IMR-90 (cell line): ENCODE measurements around the gene ARHGEF26. TPM values are rescaled to one million over a fixed set of nuclear protein-coding genes. Genes with fewer than 3 reads are reported as not detected.

Source experiments
- ATAC-seq: fragments of 200-7000 bp; cut with Tn5 transposase; 2 replicates; pipeline ENCODE4 v1.9.1; 2020; ENCODE audit warnings: low read depth, mild to moderate bottlenecking, moderate library complexity
- BruUV-seq: library from RNA; stranded (reverse); fragments of 400-500 nt; replicated peaks from 2 replicates; lab custom pipeline; 2021; lab: Mats Ljungman, UMichigan
- CTCF ChIA-PET: fragments of 300-600 bp; formaldehyde crosslinking; extraction: SDS; loops from one replicate; lab custom pipeline; 2021; ENCODE audit warnings: antibody characterized with exemption; lab: Yijun Ruan, JAX
- POLR2A ChIA-PET: fragments of 300-600 bp; sonication (Branson Sonifier 250); formaldehyde crosslinking; loops from one replicate; lab custom pipeline; 2022; ENCODE audit warnings: antibody characterized with exemption; ENCODE audit not compliant: unreplicated experiment; lab: Charles Lee
- DNase-seq: peaks from one replicate; pipeline ENCODE4 v3.0.0; 2013
- H2AFZ ChIP-seq: replicated peaks from 2 replicates; pipeline ENCODE3; 2013; ENCODE audit warnings: low read length, mild to moderate bottlenecking; ENCODE audit not compliant: poor library complexity
- H2AK5ac ChIP-seq: 2 replicates; pipeline ENCODE4 v1.6.1; 2013; ENCODE audit warnings: low read depth, low read length, inconsistent platforms
- H2AK9ac ChIP-seq: replicated peaks from 2 replicates; pipeline ENCODE3; 2013; ENCODE audit warnings: mild to moderate bottlenecking, low read depth, low read length, moderate library complexity; ENCODE audit not compliant: poor library complexity
- H2BK120ac ChIP-seq: 2 replicates; pipeline ENCODE4 v1.6.1; 2013; ENCODE audit warnings: low read depth, low read length, inconsistent platforms
- H2BK15ac ChIP-seq: 3 replicates; pipeline ENCODE4 v1.6.1; 2013; ENCODE audit warnings: low read depth, low read length, inconsistent platforms
- H2BK20ac ChIP-seq: 2 replicates; pipeline ENCODE4 v1.6.1; 2013; ENCODE audit warnings: low read depth, mild to moderate bottlenecking, inconsistent platforms, low read length, moderate library complexity
- H2BK5ac ChIP-seq: 2 replicates; pipeline ENCODE4 v1.6.1; 2013; ENCODE audit warnings: mild to moderate bottlenecking, low read depth, low read length, inconsistent platforms; ENCODE audit not compliant: poor library complexity, severe bottlenecking
- H3K14ac ChIP-seq: replicated peaks from 2 replicates; pipeline ENCODE4 v1.6.1; 2013; ENCODE audit warnings: low read depth, low read length, inconsistent platforms
- H3K18ac ChIP-seq: 2 replicates; pipeline ENCODE4 v1.6.1; 2013; ENCODE audit warnings: low read depth, low read length, control low read depth
- H3K23ac ChIP-seq: 2 replicates; pipeline ENCODE4 v1.6.1; 2013; ENCODE audit warnings: low read depth, low read length, inconsistent platforms
- H3K27ac ChIP-seq: 2 replicates; pipeline ENCODE4 v1.5.1; 2013; ENCODE audit warnings: mild to moderate bottlenecking, control low read depth, low read length; ENCODE audit not compliant: insufficient read depth
- H3K27me3 ChIP-seq: 2 replicates; pipeline ENCODE4 v1.6.1; 2013; ENCODE audit warnings: low read length; ENCODE audit not compliant: control insufficient read depth, insufficient read depth
- H3K36me3 ChIP-seq: 2 replicates; pipeline ENCODE4 v1.6.1; 2013; ENCODE audit warnings: low read length, mixed read lengths; ENCODE audit not compliant: control insufficient read depth, insufficient read depth
- H3K4ac ChIP-seq: 2 replicates; pipeline ENCODE4 v1.6.1; 2013; ENCODE audit warnings: low read depth, low read length, inconsistent platforms
- H3K4me1 ChIP-seq: 2 replicates; pipeline ENCODE4 v1.6.1; 2013; ENCODE audit warnings: low read length, mixed read lengths; ENCODE audit not compliant: control insufficient read depth, insufficient read depth
- H3K4me2 ChIP-seq: 2 replicates; pipeline ENCODE4 v1.6.1; 2013; ENCODE audit warnings: low read depth, mild to moderate bottlenecking, control low read depth, low read length, moderate library complexity
- H3K4me3 ChIP-seq: 2 replicates; pipeline ENCODE4 v1.5.1; 2013; ENCODE audit warnings: low read depth, mild to moderate bottlenecking, control low read depth, low read length, moderate library complexity; ENCODE audit not compliant: insufficient read depth
- H3K56ac ChIP-seq: 2 replicates; pipeline ENCODE4 v1.6.1; 2013; ENCODE audit warnings: low read length, inconsistent platforms; ENCODE audit not compliant: insufficient read depth; ENCODE audit errors: extremely low read depth
- H3K79me1 ChIP-seq, 2 experiments: 2 replicates each; pipeline ENCODE4 v1.6.1; 2013; ENCODE audit warnings: low read length in 2 of 2, inconsistent platforms in 1 of 2, low read depth in 1 of 2
- H3K9ac ChIP-seq: 2 replicates; pipeline ENCODE4 v1.6.1; 2013; ENCODE audit warnings: low read depth, low read length, control low read depth
- H3K9me1 ChIP-seq: 2 replicates; pipeline ENCODE4 v1.6.1; 2013; ENCODE audit warnings: low read length, inconsistent platforms; ENCODE audit not compliant: insufficient read depth
- H3K9me3 ChIP-seq: 2 replicates; pipeline ENCODE4 v1.6.1; 2013; ENCODE audit warnings: low read length; ENCODE audit not compliant: control insufficient read depth, insufficient read depth
- H4K20me1 ChIP-seq: 2 replicates; pipeline ENCODE4 v1.6.1; 2013; ENCODE audit warnings: low read length, inconsistent platforms; ENCODE audit not compliant: insufficient read depth
- H4K5ac ChIP-seq: 2 replicates; pipeline ENCODE4 v1.6.1; 2013; ENCODE audit warnings: mild to moderate bottlenecking, low read depth, low read length, control low read depth
- H4K8ac ChIP-seq, 2 experiments: 2 replicates each; pipeline ENCODE4 v1.6.1; 2013; ENCODE audit warnings: low read depth in 2 of 2, low read length in 2 of 2, control low read depth in 1 of 2, inconsistent platforms in 1 of 2
- H4K91ac ChIP-seq: 2 replicates; pipeline ENCODE4 v1.6.1; 2013; ENCODE audit warnings: low read depth, low read length, inconsistent platforms; ENCODE audit not compliant: insufficient read depth
- BHLHE40 ChIP-seq: fragments of 150-350 bp; IDR thresholded peaks from 2 replicates; pipeline ENCODE4 v1.6.1; 2016; ENCODE audit warnings: mild to moderate bottlenecking, low read depth, low read length
- CEBPB ChIP-seq: IDR thresholded peaks from 2 replicates; pipeline ENCODE4 v1.6.1; 2012; ENCODE audit warnings: low read depth, low read length, improper control_type of control experiment
- CHD1 ChIP-seq: IDR thresholded peaks from 2 replicates; pipeline ENCODE4 v1.6.1; 2012; ENCODE audit warnings: low read depth, low read length, improper control_type of control experiment
- CTCF ChIP-seq: conservative IDR thresholded peaks from 2 replicates; pipeline ENCODE4 v1.5.1; 2012; ENCODE audit warnings: mild to moderate bottlenecking, low read depth, low read length, improper control_type of control experiment
- FOS ChIP-seq: fragments of 150-350 bp; IDR thresholded peaks from 2 replicates; pipeline ENCODE4 v1.6.1; 2016; ENCODE audit warnings: low read depth, low read length
- MAFK ChIP-seq: IDR thresholded peaks from 2 replicates; pipeline ENCODE4 v1.6.1; 2012; ENCODE audit warnings: low read depth, low read length, improper control_type of control experiment
- MXI1 ChIP-seq: IDR thresholded peaks from 2 replicates; pipeline ENCODE4 v1.6.1; 2012; ENCODE audit warnings: low read depth, mild to moderate bottlenecking, low read length, moderate library complexity, borderline replicate concordance
- RAD21 ChIP-seq: IDR thresholded peaks from 2 replicates; pipeline ENCODE4 v1.6.1; 2012; ENCODE audit warnings: low read length, improper control_type of control experiment
- RCOR1 ChIP-seq: IDR thresholded peaks from 2 replicates; pipeline ENCODE4 v1.6.1; 2012; ENCODE audit warnings: mild to moderate bottlenecking, low read length, improper control_type of control experiment; ENCODE audit not compliant: insufficient replicate concordance
- RFX5 ChIP-seq: IDR thresholded peaks from 2 replicates; pipeline ENCODE4 v1.8.0; 2012; ENCODE audit warnings: low read depth, mild to moderate bottlenecking, low read length, moderate library complexity
- SMC3 ChIP-seq: fragments of 150-350 bp; IDR thresholded peaks from 2 replicates; pipeline ENCODE4 v1.6.1; 2016; ENCODE audit warnings: low read depth, mild to moderate bottlenecking, antibody characterized with exemption, low read length, moderate library complexity
- USF2 ChIP-seq: fragments of 150-350 bp; IDR thresholded peaks from 2 replicates; pipeline ENCODE4 v1.6.1; 2017; ENCODE audit warnings: mild to moderate bottlenecking, antibody characterized with exemption, low read length, low read depth
- WGBS, 2 experiments: methylation state at CpG; one replicate each; pipeline versions ENCODE4 v1.1.5 to v1.1.7; 2013; ENCODE audit warnings: missing lambda C conversion rate in 2 of 2; ENCODE audit not compliant: insufficient read length in 1 of 2; ENCODE audit errors: extremely low coverage in 2 of 2; 5-methylcytosine and 5-hydroxymethylcytosine counted together
- dilution Hi-C: fragments of 300-500 bp; cut with HindIII; formaldehyde crosslinking; loops from one replicate; pipeline ENCODE4 v1.14.3; 2018; ENCODE audit warnings: low sequenced_read_pairs; ENCODE audit not compliant: unreplicated experiment
- in situ Hi-C: fragments of 300-500 bp; cut with MboI; formaldehyde crosslinking; loops from 3 replicates; pipeline ENCODE4 v1.14.3; 2019; ENCODE audit warnings: low sequenced_read_pairs, inconsistent platforms, mixed read lengths
- intact Hi-C: fragments of 100-400 bp; cut with micrococcal nuclease; formaldehyde crosslinking; loops from 2 replicates; pipeline ENCODE4 v1.10.0; 2022
- polyA plus RNA-seq, 3 experiments: library from polyadenylated mRNA; depleted of rRNA; stranded (reverse); fragments of >200 nt; gene quantifications; 2 replicates each; pipeline ENCODE4 v1.2.3, GENCODE V29; 2012; ENCODE audit warnings: low replicate concordance in 1 of 3
- total RNA-seq: library from RNA; depleted of rRNA; stranded (reverse); fragments of >200 nt; gene quantifications from 2 replicates; pipeline ENCODE4 v1.2.3, GENCODE V29; 2012

ARHGEF26 gene
- total and polyA plus RNA-seq, 2 of the 4 experiments (the other 2 are of a cell fraction): 2.0 to 2.3 TPM

GRCh38 chr3:154274348-154274747 is 153.2 kb downstream of the ARHGEF26 start:
- H4K20me1 ChIP-seq: no peaks in the 10 kb centered on the region
- no peak overlapping the region for H2BK15ac ChIP-seq
- no peak overlapping the region for H3K4me3 ChIP-seq
- H2AFZ ChIP-seq: no peak overlapping the region
- CTCF ChIA-PET: no interaction called here
- no peak overlapping the region for H2AK5ac ChIP-seq
- dilution Hi-C loops (no loop called here), intact Hi-C loops (no loop called here), in situ Hi-C loops (no loop called here)
- no peak overlapping the region for H3K18ac ChIP-seq
- no peak overlapping the region for H3K23ac ChIP-seq
- no peak overlapping the region for H4K8ac ChIP-seq
- H3K79me1 ChIP-seq: peaks cover 0 to 2% of the 10 kb centered on the region in 2 experiments; a peak in 2 of 4 replicates
- H3K4ac ChIP-seq: no peak overlapping the region
- DNase-seq (no peak), ATAC-seq (no peak)
- no peak overlapping the region for H4K5ac ChIP-seq
- H3K27me3 ChIP-seq: no peaks in the 10 kb centered on the region
- H2BK20ac ChIP-seq: no peak overlapping the region
- no peaks in the 10 kb centered on the region for H3K4me1 ChIP-seq
- BruUV-seq: no TSS peak
- WGBS, 2 experiments: 50% methylated on average over 1 of the region's 2 CpGs; no CpG with 5 or more reads in 1 of the 2 experiments
- H3K14ac ChIP-seq: no peak overlapping the region
- H2AK9ac ChIP-seq: no peak overlapping the region
- no peaks in the 10 kb centered on the region for H3K9me1 ChIP-seq
- H4K91ac ChIP-seq: no peak overlapping the region
- TF ChIP-seq MXI1 (no peak), MAFK (no peak), CEBPB (no peak), USF2 (no peak), FOS (no peak), RFX5 (no peak), BHLHE40 (no peak), CTCF (no peak), SMC3 (no peak), CHD1 (no peak), RAD21 (no peak), RCOR1 (no peak)
- H2BK120ac ChIP-seq: no peak overlapping the region
- H3K9ac ChIP-seq: no peak overlapping the region
- H2BK5ac ChIP-seq: no peak overlapping the region
- H3K36me3 ChIP-seq: peaks cover 26% of the 10 kb centered on the region
- no peak overlapping the region for H3K56ac ChIP-seq
- H3K27ac ChIP-seq: no peak overlapping the region
- no peaks in the 10 kb centered on the region for H3K9me3 ChIP-seq
- POLR2A ChIA-PET: no interaction called here
- H3K4me2 ChIP-seq: no peak overlapping the region
